ENCODE data around the gene RDM1.

RDM1 gene, protein sequence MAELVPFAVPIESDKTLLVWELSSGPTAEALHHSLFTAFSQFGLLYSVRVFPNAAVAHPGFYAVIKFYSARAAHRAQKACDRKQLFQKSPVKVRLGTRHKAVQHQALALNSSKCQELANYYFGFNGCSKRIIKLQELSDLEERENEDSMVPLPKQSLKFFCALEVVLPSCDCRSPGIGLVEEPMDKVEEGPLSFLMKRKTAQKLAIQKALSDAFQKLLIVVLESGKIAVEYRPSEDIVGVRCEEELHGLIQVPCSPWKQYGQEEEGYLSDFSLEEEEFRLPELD

DNA sequence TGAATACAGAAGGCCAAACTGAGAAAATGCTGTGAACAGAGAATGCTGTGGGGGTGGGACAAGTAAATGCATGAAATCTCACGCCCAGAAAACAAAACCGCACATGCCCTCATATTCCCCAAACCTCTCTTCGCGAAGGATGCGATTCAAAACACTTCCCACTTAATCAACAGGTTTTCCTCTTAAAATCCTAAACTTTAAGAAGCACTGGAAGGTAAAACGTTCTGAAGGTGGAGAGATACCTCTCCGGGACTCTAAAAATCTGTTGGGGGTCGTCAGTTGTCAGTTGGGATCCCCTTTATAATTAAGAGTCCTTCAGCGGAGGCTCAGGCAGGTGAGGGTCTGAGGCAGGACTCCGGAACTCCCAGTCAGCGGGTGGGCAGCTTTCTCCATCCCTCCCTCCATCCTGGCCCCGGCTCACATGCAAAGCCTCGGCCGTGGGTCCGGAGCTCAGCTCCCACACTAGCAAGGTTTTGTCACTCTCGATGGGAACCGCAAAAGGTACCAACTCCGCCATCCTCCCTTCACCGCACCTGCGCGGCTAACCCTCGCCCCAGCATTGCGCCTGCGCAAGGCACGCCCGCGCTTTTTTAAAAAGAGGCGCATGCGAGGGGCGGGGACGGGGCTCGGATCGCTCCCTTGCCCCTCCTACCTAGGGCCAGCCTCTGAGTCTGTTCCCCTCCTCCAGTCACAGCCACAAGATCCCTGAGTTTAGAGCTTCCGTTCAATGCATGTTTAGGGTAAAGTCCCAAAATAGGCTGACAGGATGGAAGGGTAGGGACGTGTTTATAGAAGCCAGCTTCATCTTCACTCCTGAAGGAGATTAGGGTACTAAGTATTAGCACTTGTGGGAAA is at the start of gene RDM1:
TSS of gene RDM1 (minus strand) at position 563 of the 855 bp plus-strand sequence. CDS start at position 517, 46 bp downstream.
- no peak for TF ChIP-seq CTCF (IDR thresholded peaks at IDR 0.05; ENCODE audit: insufficient read depth, low read length, missing control alignments)
- CTCF ChIA-PET = interaction anchor here (1.0 kb wide), 1 partner anchor 17 kb away, joined by 3 read pairs; no protein-coding TSS in a partner anchor
- POLR2A ChIA-PET = interaction anchor here (0.5 kb wide), 1 partner anchor 39 kb away, joined by 4 read pairs; no protein-coding TSS in a partner anchor
- no peak for DNase-seq (ENCODE audit: low read depth, low spot score)
- H3K4me3 ChIP-seq (ENCODE audit: low read depth, low read length) = peak within 1 kb of the TSS; percentile 55

GRCh38 chr17:35978346-35978745 is 47.8 kb upstream of the RDM1 start:
- ChIA-PET POLR2A (no interaction called here), CTCF (interaction anchor here (1.2 to 4.5 kb wide), 3 partner anchors 9 to 170 kb away, joined by 3 to 27 read pairs (median 6); no protein-coding TSS in a partner anchor)
- DNase-seq (ENCODE audit: low read depth, low spot score) = no peak
- H3K4me3 ChIP-seq (ENCODE audit: low read depth, low read length) = no peak overlapping the region
- TF ChIP-seq CTCF (IDR thresholded peaks at IDR 0.05; ENCODE audit: insufficient read depth, low read length, missing control alignments) = no peak

DNA sequence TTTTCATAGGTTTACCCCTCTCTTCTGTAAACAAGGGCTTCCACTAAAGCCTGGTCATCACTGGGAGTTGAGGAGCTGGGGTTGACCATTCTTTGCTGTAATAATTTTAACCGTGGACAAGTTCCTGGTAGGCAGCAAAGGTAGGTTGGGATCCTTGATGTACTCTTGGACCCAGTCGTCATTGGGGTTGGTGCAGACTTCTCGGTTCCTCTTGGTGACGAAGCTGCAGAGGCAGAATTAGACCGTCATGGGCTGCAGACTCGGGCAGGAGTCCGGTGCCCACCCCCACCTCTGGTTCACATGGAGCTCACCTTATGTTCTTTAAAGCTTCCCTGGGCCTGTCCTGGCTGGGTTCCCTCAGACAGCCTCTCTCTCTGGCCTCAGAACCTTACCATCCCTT is 46.9 kb upstream of the RDM1 start:
- no peak overlapping the region for H3K4me3 ChIP-seq (ENCODE audit: low read depth, low read length)
- POLR2A ChIA-PET = no interaction called here
- DNase-seq (ENCODE audit: low read depth, low spot score) = no peak
- no peak for TF ChIP-seq CTCF (IDR thresholded peaks at IDR 0.05; ENCODE audit: insufficient read depth, low read length, missing control alignments)
- CTCF ChIA-PET = interaction anchor here (1.2 to 4.5 kb wide), 3 partner anchors 8 to 171 kb away, joined by 3 to 27 read pairs (median 6); no protein-coding TSS in a partner anchor

- CTCF ChIA-PET = interaction anchor here (0.7 to 7.3 kb wide), 4 partner anchors 98 to 209 kb away, joined by 3 to 82 read pairs (median 4); no protein-coding TSS in a partner anchor
- TF ChIP-seq CTCF (IDR thresholded peaks at IDR 0.05; ENCODE audit: insufficient read depth, low read length, missing control alignments) = no peak
Measured at GRCh38 chr17:35973333-35974260, 43.0 kb upstream of the RDM1 start.

GRCh38 chr17:35972945-35973332 is 42.4 kb upstream of the RDM1 start:
- H3K4me3 ChIP-seq (ENCODE audit: low read depth, low read length) = no peak overlapping the region
- no peak for TF ChIP-seq CTCF (IDR thresholded peaks at IDR 0.05; ENCODE audit: insufficient read depth, low read length, missing control alignments)
- POLR2A ChIA-PET = no interaction called here
- CTCF ChIA-PET = interaction anchor here (1.5 to 7.3 kb wide), 3 partner anchors 99 to 210 kb away, joined by 4 to 82 read pairs (median 5); no protein-coding TSS in a partner anchor
- no peak for DNase-seq (ENCODE audit: low read depth, low spot score)

More at GRCh38 chr17:35973333-35974260, 43.0 kb upstream of the RDM1 start:
- H3K4me3 ChIP-seq (ENCODE audit: low read depth, low read length) = no peak overlapping the region
- POLR2A ChIA-PET = interaction anchor here (0.6 kb wide), 1 partner anchor 36 kb away, joined by 3 read pairs; no protein-coding TSS in a partner anchor
- peak; percentile 4 for DNase-seq (ENCODE audit: low read depth, low spot score)
